ENCODE results near the gene APPL1.

Gene APPL1, protein sequence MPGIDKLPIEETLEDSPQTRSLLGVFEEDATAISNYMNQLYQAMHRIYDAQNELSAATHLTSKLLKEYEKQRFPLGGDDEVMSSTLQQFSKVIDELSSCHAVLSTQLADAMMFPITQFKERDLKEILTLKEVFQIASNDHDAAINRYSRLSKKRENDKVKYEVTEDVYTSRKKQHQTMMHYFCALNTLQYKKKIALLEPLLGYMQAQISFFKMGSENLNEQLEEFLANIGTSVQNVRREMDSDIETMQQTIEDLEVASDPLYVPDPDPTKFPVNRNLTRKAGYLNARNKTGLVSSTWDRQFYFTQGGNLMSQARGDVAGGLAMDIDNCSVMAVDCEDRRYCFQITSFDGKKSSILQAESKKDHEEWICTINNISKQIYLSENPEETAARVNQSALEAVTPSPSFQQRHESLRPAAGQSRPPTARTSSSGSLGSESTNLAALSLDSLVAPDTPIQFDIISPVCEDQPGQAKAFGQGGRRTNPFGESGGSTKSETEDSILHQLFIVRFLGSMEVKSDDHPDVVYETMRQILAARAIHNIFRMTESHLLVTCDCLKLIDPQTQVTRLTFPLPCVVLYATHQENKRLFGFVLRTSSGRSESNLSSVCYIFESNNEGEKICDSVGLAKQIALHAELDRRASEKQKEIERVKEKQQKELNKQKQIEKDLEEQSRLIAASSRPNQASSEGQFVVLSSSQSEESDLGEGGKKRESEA

DNA sequence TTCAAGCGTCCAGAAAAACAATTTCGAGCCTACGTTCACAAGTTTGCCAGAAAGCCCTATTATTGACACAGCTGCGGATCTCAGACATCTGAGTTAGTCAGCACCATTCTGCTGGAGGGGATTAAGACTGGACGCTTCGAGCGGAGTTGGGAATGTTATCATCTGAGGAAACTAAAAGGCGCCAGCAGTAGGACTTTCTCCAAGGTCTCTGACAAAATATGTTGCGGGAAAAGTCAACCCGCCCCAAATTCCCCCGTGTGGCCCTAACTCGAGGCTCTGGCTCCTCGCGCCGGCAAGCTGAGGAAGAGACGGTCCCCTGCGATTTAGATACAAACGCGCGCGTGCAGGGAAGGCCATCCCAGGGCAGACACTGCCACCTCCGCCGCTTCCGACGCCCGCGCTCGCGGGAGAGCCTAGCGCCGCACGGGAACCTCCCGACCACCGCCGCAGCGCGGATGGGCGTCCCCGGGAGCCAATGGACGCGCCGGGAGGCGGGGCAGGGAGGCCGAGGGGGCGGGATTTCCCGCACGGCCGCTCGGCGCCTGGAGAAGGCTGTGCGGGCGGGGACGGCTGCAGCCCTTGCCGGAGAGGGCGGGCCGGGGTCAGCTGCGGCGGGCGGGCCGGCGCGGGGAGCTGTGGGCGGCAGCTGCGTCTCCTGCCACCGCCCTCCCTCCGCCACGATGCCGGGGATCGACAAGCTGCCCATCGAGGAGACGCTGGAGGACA is at the start of gene APPL1:
Gene APPL1, plus strand, starts transcription at position 526 of the 726 bp plus-strand sequence. Its CDS starts 155 bp downstream, at position 681.
- DNase-seq, result peak; percentile 66

GRCh38 chr3:57179580-57180410 is 47.7 kb upstream of the APPL1 start:
- DNase-seq, result no peak

DNA sequence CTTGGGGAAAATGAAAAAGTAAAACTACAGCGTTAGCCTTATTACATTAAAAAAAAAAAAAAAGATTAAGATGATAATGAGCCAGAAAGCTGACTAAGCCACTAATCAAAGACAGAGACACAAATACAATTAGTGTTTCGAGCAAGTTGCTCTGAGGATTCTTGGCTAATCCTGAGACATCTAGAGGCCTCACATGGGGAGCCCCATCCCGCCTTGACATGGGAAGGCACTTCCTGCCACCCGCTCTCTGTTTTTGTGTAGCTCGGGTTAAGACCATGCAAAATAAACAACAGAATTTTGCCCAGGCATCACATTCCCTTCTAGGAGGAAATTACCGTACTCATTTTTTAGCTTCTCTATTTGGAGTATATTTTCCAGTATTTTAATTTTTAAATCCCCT is 43.0 kb upstream of the APPL1 start:
- no peak for DNase-seq

DNA sequence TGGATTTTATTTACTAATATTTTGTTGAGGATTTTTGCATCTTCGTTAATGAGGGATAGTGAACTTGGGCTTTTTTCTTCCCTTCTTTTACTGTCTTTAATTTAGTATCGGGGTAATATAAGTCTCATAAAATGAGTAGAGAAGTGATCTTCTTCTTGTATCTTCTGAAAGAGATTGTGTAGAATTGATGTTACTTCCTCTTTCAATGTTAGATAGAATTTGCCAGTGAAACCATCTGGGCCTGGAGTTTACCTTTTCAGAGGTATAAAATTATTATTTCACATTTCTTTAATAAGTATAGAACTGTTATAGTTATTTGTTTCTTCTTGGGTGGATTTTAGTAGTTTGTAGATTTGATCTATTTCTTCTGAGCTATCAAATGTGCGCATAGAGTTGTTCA is 35.5 kb upstream of the APPL1 start:
- no peak for DNase-seq

DNA sequence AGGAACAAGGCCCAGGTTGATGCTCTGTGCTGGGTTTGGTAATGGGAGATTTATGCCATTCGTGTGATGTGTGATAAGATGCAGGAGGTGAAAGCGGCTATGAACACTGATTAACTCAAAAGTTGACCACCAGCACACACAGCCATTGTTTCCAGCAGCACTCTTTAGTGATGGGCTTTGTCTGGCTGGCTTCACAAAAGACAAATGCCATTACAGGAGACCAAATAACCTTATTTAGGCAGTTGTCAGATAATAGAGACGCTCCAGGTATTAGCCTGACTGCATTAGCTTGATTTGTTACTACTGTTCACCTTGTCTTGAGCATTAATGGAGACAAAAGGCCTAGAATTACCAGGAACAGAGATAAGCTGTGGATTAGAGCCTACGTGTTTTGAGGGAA is 32.9 kb upstream of the APPL1 start:
- no peak for DNase-seq

DNA sequence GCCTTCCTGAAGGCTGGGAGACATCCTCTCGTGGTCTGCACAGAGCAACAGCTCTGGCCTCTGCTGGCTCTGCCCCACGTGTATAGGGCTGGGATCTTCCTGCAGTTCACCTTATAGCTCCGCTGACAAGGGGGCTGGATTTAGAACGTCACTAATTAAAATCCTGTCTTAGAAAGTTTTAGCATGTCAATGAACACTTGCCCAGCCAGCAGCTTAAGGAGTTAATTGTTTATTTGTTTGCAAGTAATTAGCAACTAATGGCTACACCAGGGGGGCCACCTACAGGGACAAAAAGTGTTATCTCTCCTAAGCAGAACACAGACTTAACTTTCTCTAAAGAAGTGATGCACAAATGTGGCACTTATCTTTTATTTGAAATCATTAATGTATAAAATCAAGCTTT is 27.6 kb upstream of the APPL1 start, which contains the start of gene HESX1:
Gene HESX1, minus strand, starts transcription at position 84 of the 403 bp plus-strand sequence. Its CDS starts 60 bp downstream, at position 24.
- no peak for DNase-seq

- no peak for DNase-seq
These were observed 21.1 kb upstream of the APPL1 start for GRCh38 chr3:57206423-57206822.

DNA sequence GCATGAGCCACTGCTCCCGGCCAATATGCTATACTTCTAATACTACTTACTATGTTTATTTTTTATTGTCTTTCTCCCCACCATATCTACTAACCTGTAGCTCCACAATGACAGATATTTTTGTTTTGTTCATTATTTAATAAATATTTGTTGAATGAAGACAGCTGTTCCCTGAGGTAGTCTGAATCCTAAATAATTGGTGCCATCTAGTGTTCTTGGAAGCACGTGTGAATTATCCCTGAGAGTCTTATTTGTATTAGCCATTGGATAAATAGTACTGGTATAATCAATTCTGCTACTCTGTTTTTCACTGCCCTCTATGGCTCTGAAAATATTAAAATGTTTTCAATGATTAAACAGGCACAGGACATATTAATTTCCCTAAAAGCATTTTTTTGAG is 5.6 kb upstream of the APPL1 start:
- no peak for DNase-seq

DNA sequence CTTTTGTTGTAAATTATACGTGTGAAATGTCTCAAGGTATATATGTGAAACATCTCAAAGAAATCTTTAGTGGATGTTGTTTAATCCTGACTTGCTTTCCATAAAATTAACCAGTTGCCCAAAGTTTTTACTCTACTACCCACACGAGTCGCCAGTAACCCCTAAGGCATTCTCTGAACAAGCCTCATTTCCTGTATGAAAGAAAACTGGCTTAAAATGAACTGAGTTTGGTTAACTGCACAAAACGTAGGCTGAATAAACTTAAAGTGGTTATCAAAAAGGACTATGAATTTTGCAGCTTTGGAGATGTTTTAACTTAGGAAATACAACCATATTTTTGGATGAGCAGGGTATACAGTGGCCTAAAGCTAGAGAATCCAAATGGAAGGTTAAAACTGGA is 2.7 kb upstream of the APPL1 start:
- DNase-seq, result no peak

GRCh38 chr3:57226176-57226575 is 1.4 kb upstream of the APPL1 start:
- no peak for DNase-seq

DNA sequence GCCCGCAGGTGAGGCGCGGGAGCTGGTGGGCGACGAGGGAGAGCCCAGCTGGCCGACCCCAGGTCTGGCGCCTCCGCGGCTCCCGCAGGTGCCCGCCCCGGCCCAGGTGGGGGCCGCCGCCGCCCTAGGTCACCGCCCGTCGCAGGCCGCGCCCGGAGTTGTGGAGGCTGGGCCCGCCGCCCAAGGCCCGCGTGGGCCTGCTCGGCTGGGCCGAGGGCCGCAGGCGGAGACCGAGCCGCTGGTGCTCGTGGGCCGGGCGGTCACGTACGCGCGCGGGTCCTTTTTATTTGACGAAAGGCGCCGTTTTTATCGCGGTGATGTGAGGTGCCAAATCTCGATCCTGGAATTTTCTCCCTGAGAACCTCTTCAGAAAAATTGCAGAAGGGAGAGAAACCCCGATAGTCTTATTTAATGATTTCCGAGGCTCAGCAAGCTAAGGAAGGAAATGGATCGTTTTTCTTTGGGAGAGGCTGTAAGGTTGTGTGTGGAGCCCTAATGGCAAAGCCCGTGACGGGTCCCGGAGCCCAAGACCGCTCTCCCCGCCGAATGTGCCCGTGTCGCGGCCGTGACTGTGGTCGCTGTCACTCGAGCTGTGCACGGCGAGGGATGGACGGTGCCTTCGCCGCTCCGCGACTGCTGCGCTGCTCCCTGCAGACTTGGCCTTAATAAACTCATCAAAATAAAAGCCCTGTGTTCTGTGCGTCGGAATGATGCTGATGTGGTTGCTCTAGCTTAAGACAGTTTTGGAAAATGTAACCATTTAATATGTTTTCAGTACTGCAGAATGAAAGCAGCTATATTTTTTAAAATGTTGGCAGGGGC is 612 bp downstream of the APPL1 start:
- no peak for DNase-seq

- no peak for DNase-seq
These were observed 2.5 kb downstream of the APPL1 start for GRCh38 chr3:57230006-57230405.

DNA sequence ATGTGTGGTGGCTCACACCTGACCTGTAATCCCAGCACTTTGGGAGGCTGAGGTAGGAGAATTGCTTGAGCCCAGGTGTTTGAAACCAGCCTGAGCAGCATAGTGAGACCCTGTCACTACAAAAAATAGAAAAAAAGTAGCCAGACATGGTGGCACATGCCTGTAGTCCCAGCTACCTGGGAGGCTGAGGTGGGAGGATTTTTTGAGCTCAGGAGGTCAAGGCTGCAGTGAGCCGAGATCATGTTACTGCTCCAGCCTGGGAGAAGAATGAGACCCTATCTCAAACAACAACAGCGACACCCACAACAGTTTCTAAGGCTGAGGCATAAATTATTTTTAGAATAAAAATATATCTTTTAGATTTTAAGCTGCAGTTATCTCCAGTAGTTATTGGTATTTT is 6.3 kb downstream of the APPL1 start:
- no peak for DNase-seq

DNA sequence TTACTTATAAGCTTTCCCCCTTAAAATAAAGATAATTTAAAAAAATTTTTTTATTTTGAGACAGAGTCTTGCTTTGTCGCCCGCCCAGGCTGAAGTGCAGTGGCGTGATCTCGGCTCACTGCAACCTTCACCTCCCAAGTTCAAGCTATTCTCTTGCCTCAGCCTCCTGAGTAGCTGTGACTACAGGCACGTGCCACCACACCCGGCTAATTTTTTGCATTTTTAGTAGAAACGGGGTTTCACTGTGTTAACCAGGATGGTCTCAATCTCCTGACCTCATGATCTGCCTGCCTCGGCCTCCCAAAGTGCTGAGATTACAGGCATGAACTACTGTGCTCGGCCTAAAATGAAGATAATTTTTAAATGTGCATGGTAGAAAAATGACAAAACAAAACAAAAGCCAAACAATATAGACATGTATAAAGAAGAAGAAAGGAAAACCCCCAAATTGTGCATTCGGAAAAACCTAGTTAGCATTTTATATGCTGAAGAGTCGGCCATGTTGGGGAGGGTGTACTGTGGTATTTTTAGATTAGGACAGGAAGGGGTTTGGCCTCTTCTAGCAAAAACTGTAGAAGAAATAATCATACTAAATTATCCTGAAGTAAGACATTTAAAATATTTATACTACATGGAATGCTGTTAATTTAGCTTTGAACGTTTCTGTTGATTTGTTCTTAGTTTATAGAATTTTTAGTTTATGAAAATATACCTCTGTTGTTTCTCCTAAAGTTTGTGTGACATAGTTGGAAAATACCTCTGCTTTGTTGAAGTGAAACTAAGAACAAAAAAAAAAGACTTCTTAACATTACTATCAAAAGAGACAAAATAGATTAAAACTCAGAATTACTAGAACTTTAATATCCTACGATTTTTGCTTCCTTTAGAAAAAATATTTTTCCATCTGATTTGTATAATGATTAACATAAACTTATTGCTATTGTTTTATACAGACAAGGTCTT is 7.4 kb downstream of the APPL1 start:
- DNase-seq, result no peak

- no peak for DNase-seq
These were observed 17.4 kb downstream of the APPL1 start for GRCh38 chr3:57244946-57245345.

DNA sequence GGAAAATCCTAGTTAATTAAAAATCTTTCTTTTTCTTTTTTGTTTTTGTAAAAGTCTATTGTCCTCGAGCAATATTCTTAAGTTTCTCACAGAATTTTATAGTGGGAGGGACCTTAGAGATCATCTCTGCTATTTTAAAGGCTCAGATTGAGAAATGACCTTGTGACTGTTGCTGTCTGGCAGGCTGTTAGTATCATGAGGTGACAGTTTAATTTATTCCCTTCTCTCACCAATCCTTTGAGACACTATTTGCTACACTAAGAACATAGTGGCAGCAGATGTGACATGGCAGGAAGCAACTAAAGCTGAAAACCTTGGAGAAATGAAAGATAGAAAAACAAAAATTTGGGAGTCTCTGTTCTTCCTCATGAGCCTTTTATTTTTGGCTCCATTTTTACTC is 24.9 kb downstream of the APPL1 start:
- DNase-seq, result no peak

DNA sequence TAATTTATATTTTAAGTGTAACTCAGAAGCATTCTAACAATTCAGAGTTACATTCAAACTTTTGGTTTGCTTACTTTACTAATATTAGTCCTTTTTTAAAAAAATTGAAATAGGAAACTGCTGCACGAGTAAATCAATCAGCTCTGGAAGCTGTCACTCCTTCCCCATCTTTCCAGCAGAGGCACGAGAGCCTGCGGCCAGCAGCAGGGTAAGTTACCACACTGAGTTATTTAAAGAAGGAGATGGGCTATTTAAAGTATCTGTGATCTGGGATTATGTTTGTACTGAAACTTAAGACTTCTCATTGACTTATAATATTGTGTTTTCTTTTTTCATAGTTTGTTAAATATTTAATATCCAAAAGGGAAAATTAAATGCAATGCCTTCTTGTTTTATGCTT is 29.3 kb downstream of the APPL1 start:
- DNase-seq, result no peak

- no peak for DNase-seq
These were observed 30.1 kb downstream of the APPL1 start for GRCh38 chr3:57257678-57258077.

DNA sequence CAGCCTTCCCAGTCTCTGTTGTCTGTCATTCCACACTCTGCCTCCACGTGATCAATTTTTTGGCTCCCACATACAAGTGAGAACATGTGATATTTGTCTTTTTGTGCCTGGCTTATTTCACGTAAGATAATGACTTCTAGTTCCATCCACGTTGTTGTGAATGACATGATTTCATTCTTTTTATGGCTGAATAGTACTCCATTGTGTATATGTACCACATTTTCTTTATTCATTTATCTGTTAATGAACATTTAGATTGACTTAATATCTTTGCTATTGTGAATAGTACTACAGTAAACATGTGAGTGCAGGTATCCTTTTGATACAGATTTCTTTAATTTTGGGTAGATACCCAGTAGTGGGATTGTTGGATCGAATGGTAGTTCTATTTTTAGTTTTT is 33.6 kb downstream of the APPL1 start:
- no peak for DNase-seq

- DNase-seq, result no peak
These were observed 34.4 kb downstream of the APPL1 start for GRCh38 chr3:57261929-57262328.

DNA sequence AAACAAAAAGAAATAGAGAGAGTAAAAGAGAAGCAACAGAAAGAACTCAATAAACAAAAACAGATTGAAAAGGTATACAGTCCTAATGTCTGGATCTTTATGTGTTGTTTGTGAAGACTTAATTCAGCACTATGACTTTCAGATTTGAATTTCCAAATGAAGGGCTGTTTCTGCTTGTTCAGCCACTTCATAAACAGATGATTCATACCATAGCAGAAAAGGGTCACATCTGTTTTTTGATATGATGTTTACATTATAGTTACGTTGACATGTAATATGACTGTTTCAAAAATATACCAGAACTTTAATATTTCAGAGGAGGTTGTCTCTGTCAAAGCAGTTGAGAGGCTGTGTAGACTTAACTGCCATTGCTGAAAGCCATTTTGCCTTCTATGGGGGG is 40.9 kb downstream of the APPL1 start:
- no peak for DNase-seq
